GM18951 (cell line): ENCODE measurements around the gene EMC7.
"Not testable (repeated sequence)": the region's sequence is repeated elsewhere in the genome, so short reads cannot be mapped to it uniquely, and the experiment has no call there.

Source experiments
- POLR2A ChIP-seq: IDR thresholded peaks from 4 replicates; pipeline ENCODE4 v1.6.1; 2011; ENCODE audit warnings: mild to moderate bottlenecking; ENCODE audit not compliant: insufficient read length, insufficient read depth; ENCODE audit errors: extremely low read depth
- in situ Hi-C: fragments of 300-500 bp; cut with MboI; formaldehyde crosslinking; loops from one replicate; pipeline ENCODE4 v1.12.0; 2022; ENCODE audit warnings: low sequenced_read_pairs, mixed read lengths, inconsistent platforms; ENCODE audit not compliant: unreplicated experiment

EMC7 gene

DNA sequence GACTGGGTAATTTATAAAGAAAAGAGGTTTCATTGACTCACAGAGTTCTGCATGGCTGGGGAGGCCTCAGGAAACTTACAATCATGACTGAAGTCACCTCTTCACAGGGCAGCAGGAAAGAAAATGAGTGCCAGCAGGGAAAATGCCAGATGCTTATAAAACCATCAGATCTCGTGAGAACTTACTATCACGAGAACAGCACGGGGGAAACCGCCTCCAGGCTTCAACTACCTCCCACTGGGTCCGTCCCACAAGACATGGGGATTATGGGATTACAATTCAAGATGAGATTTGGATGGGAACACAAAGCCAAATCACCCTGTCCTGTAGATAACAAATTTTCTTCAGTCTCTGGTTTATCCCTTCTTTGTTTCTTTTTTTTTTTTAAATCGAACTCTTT is 31.7 kb downstream of the EMC7 start:
- no peak for TF ChIP-seq POLR2A
- in situ Hi-C loops = no loop called here

- in situ Hi-C loops = no loop called here
- no peak for TF ChIP-seq POLR2A
These were observed 35.7 kb downstream of the EMC7 start for GRCh38 chr15:34065941-34066340.

DNA sequence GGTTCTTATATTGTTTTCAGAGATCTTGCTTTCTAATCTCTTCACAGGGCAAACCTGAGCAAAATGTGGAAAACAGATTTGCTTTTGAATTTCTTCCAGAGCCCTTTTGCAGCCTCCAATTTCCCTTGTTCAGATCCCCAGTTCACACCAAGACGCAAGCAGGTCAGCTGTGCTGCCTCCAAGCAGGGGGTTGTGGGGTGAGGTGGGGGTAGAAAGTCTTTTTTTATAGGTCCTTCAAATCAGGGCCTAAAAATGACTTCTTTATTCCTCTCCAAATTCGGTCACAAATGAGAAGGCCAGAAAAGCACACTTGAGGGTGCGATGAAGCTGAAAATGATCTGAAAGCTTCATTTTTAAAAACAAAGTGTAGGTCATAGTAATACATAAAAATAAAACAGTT is 36.4 kb downstream of the EMC7 start:
- in situ Hi-C loops = no loop called here
- TF ChIP-seq POLR2A = no peak

- no peak for TF ChIP-seq POLR2A
These were observed 37.2 kb downstream of the EMC7 start for GRCh38 chr15:34064438-34064837.

GRCh38 chr15:34059946-34060345 is 41.7 kb downstream of the EMC7 start:
- TF ChIP-seq POLR2A = no peak
- in situ Hi-C loops = no loop called here

More at GRCh38 chr15:34064438-34064837, 37.2 kb downstream of the EMC7 start:
- in situ Hi-C loops = no loop called here

GRCh38 chr15:34059476-34059875 is 42.2 kb downstream of the EMC7 start:
- TF ChIP-seq POLR2A = no peak
- in situ Hi-C loops = no loop called here

DNA sequence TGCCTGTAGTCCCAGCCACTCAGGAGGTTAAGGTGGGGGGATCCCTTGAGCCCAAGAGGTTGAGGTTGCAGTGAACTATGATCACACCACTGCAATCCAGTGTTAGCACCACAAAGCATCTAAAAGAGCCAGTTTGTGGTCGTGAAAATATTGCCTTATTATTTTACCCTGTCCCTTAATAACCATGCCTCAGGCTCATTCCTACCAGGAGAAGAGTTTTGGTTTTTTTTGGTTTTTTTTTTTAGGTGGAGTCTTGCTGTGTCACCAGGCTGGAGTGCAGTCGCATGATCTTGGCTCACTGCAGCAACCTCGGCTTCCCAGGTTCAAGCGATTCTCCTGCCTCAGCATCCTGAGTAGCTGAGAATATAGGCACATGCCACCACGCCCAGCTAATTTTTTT is 44.8 kb downstream of the EMC7 start:
- in situ Hi-C loops = no loop called here
- no peak for TF ChIP-seq POLR2A

GRCh38 chr15:34055868-34056595 is 45.6 kb downstream of the EMC7 start:
- TF ChIP-seq POLR2A = no peak
- in situ Hi-C loops = no loop called here

DNA sequence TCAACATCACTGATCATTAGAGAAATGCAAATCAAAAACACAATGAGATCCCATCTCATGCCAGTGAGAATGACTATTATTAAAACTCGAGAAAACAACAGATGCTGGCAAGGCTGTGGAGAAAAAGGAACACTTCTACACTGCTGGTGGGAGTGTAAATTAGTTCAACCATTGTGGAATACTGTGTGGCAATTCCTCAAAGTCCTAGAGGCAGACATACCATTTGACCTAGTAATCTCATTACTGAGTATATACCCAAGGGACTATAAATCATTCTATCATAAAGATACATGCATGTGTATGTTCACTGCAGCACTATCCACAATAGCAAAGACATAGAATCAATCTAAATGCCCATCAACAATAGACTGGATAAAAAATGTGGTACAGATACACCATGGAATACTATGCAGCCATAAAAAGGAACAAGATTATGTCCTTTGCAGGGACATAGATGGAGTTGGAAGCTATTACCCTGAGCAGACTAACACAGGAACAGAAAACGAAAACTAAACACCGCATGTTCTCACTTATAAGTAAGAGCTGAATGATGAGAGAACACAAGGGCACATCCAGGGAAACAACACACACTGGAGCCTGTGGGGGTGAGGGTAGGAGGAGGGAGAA is 47.5 kb downstream of the EMC7 start:
- in situ Hi-C loops = no loop called here
- no peak for TF ChIP-seq POLR2A

GRCh38 chr15:34050385-34050784 is 51.3 kb downstream of the EMC7 start:
- in situ Hi-C loops = not testable (repeated sequence)

- no peak for TF ChIP-seq POLR2A
- in situ Hi-C loops = no loop called here
These were observed 52.5 kb downstream of the EMC7 start for GRCh38 chr15:34049112-34049511.

DNA sequence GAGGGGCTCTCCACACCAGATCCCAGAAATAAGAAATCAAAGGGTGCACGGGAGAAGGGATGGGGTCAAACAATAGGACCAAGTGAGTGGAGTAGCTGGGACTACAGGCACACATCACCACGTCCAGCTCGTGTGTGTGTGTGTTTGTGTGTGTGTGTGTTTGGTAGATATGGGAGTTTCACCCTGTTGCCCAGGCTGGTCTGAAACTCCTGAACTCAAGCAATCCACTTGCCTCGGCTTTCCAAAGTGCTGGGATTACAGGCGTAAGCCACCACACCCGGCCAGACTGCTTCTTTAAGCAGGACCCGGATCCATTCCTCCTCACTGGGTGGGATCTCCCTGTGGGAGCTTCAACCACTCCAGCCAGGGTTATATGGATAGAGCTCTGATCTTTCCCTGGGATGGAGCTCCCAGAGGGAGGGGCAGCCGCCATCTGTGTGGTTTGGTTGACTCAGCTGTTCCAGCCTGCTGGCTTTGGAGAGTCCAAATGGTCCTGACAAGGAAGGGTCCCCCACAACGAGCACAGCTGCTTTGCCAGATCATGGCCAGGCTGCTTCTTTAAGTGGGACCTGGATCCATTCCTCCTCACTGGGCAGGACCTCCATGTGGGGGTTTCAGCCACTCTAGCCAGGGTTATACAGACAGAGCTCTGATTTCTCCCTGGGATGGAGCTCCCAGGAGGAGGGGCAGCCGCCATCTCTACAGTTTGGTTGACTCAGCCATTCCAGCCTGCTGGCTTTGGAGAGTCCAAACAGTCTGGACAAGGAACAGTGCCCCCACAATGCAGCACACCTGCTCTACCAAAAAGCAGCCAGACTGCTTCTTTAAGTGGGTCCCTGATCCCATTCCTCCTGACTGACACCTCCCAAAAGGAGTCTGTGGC is 53.5 kb downstream of the EMC7 start:
- no peak for TF ChIP-seq POLR2A
- in situ Hi-C loops = no loop called here

- no peak for TF ChIP-seq POLR2A
- in situ Hi-C loops = no loop called here
These were observed 55.1 kb downstream of the EMC7 start for GRCh38 chr15:34046471-34047145.

DNA sequence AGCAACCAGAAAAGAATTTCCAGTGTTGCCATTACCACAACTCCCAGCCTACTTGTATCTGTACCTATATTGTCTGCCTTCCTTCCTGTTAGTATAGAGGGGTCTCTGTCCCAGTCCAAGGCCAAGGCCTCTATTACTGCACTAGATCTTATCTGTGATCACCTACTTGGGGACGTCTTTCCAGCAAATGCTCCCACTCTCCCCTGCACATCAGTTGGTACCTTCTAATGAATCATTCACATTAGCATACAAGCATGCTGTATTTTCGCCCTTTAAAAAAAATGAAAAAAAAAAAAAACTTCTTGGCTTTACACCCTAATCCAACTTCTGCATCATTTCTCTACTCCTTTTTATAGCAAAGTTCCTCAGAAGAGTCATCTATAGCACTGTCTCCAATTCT is 57.8 kb downstream of the EMC7 start:
- no peak for TF ChIP-seq POLR2A
- in situ Hi-C loops = no loop called here
